Activated CD8-positive, alpha-beta memory T cell treated with anti-CD3 and anti-CD28 coated beads, Interleukin-2, amount 50 U/mL, for 48 hours (primary cell): ENCODE data around the gene PRDX4.
A peak's percentile ranks its signal among the peaks of the same experiment; 100 is the strongest.
"Not testable (repeated sequence)": the region's sequence is repeated elsewhere in the genome, so short reads cannot be mapped to it uniquely, and the experiment has no call there.

Source experiments
- DNase-seq: peaks from one replicate; pipeline ENCODE4 v3.0.0-alpha.2; 2020

PRDX4 gene

DNA sequence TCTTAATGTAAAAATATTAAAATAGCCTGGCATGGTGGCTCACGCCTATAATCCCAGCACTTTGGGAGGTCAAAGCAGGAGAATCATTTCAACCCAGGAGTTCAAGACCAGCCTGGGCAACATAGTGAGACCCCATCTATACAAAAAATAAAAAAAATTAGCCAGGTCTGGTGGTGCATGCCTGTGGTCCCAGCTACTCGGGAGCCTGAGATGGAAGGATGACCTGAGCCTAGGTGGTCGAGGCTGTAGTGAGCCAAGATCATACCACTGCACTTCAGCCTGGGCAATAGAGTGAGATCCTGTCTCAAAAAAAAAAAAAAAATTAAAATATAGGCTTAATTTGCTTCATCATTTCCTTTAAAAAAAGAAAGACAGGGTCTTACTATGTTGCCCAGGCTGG, 9.2 kb downstream of the PRDX4 start:
- DNase-seq = not testable (repeated sequence)

DNA sequence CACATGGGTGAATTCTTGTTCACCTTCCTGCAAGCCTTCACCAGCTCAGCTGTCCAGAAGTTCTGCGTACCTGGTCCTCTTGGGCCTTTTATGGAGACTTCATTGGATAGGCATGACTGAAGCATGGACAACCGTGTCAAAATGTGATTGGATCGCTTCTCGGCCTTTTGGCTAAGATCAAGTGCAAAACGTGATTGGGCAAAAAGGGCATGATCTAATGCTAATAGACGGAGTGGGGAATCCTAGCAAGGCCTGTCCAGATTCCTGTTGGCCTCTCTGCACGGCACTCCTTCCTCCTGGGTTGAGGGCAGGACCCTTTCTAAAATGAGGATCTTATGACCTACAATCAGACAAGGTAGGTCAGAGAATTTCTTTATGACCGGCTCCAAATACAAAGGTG, 24.9 kb downstream of the PRDX4 start:
- DNase-seq = no peak

DNA sequence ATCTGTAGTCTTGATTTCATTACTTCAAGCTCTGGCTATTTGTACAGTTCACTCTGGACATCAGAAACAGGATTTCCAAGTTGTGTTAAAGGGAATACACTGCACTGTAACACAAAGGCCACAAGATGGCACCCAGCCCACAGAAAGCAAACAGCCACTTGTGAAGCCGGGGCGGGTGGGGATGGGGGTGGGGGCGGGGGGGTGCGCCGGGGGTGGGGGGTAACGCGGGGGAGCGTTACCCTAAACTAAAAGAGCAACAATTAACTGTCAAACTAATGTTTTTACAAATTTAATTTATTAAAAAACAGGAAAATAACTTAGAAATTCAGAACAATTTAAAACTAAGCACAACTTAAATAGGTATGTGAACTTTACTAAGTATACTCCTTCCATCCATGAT, 27.3 kb downstream of the PRDX4 start:
- no peak for DNase-seq

DNA sequence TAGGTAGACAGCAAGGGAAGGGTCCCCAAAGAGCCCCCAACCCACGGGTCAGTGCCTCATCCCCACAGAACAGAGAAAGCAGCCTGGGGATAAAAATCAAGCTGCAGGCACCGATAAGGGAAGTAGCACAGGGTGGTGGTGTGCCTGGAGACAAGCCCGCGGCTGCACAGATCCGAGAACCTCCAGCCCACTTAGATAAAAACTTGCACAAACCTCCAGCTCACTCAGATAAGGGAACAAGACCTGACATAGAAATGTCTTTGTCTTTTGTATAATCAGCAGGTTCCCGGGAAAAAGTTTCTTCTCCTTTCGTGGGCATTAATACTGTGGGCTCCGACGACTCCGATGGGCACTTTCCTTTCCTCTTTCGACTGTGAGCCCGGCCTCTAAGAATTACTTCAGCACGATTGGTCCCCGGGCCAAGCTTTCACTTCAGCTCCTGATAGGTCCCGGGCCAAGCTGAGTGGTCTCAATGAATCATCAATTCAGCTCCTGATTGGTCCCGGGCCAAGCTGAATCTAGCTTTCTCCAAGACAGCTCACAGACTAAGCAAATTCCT, 32.4 kb downstream of the PRDX4 start:
- peak; percentile 53 for DNase-seq

DNA sequence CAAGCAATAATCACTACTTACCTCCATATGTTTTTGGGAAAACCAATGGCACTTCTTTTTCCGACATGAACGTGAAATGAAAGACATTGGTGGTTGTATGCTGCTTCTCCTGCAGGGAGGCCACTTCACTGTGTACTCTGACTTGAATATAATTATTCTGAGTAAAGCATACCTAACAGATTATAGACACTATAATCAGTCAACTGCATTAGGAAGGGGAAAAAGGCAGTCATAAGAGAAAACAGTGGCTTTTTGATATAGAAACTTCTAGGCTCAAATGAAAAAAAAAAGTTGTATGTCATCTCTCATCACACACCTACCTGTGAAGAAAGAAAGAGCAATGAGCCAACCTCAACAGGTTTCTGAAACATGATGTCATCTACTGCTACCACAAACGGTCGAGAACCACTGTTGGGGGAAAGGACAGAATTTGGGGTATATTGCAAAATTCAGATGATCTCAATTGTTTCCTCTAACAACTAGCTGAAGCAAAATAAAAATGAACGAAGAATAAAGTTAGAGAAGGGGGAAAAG, 37.4 kb downstream of the PRDX4 start:
- DNase-seq = no peak

DNA sequence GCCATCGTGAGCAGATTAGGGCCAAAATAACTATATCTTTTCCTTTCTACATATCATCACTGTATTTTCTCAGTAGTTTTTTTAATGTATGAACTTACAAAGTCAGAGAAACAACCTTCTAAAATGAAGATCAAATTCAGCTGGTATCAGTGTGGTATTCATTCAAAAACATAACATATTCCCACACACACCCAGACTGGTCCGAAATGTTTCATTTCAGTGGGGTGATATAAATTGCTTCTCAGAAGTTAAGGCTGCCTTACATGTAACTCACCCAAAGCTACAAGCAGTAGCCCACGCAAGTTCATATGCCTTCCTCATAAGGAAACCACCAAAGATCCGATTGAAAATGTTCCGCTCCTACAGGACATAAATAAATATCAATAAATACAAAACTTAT, 37.9 kb downstream of the PRDX4 start:
- DNase-seq = no peak

DNA sequence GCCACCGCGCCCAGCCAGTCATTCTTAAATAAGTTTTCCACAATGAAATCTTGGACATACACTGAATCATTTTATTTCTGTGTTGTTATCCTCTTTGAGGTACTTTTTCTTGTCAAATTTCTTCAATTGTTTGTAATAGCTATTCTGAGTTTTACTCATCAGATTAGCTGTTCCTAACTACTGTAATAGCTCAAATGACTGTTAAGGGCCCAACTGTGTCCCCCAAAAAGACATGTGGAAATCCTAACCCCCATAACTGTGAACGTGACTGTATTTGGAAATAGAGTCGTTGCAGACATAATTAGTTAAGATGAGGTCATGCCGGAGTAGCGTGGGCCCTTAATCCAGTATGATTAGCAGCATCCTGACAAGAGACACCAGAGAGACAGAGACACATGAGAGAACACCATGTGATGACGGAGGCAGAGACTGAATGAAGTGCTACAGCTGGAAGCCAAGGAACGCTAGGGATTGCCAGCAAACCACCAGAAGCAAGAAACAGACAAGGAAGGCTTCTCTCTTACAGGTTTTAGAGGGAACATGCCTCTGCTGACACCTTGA, 52.9 kb downstream of the PRDX4 start:
- DNase-seq = no peak

DNA sequence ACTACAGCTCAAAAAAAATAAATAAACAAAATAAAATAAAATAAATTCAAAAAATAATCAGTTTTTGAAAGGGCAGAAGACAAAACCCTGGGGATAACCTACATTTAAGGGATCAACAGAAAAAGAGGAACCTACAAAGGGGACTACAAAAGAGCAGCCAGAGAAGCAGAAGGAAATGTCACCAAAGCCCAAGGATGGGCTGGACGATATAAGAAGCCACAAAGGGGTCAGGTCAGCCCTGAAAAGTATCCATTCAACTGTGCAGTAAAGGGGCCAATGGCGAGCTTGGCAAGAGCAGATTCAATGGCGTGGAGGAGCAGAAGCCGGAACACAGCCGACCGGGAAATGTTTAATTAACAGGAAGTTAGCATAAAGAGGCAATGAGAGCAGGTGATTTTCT, 58.9 kb downstream of the PRDX4 start:
- DNase-seq = no peak

DNA sequence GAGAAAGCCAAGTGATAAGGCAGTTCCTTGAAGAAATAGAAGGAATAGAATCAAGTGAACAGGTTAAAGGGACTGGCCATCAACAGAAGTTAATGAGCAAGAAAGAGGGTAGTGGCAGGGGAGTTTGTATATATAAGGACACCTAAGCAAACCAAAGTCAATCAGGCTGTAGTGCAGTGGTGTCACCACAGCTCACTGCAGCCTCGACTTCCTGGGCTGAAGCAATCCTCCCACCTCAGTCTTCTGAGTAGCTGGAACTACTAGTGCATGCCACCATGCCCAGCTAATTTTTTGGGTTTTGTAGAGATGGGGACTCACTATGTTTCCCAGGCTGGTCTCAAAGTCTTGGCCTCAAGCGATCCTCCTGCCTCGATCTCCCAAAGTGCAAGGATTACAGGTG, 59.9 kb downstream of the PRDX4 start:
- no peak for DNase-seq

DNA sequence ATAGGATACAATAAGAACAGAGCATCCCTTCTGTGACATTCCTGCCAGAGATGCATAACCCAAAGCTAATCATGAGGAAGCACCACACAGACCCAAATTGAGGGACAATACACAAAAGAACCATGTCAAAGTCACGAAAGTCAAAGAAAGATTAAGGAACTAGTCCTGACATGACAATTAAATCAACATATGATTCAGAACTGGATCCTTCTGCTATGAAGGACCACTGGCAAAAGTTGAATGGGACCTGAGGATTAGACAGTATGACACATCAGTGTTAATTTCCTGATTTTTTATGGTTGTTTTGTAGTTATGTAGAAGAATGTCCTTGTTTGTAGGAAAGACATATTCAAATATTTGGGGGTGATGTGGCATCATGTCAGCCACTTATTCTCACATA, 61.9 kb downstream of the PRDX4 start:
- DNase-seq = no peak

DNA sequence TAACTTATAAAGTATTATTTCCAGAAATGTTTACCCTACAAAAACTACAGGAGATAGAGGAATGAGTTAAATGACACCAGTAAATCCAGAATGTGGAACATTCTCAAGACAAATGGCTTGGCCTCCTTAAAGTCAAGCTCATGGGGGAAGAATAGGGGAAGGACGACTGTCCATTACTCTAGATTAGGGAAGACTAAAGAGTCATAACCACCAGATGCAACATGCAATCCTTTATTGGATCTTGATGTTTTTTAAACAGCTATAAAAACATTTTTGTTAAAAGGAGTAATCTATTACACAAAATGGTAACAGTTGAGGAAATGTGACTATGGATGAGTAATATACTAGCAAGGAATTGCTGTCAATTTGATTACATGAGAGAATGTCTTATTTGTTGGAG, 64.7 kb downstream of the PRDX4 start:
- no peak for DNase-seq

DNA sequence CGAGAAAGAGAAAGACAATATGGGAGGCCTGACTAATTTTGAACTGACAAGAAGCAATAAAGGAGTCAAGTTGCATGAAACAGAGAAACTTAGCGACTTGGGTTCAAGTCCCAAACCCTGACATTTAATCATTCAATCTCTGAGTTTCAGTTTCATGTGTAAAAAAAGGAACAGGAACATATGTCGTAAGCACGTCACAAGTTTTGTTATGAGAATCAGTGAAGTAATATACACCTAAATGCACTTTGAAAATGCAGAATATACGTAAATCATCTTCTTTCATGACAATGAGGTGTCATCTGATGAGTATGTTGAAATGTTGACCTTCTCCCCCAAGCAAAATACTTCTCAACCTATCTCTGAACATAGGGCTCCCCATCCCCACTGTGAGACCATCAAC, 65.4 kb downstream of the PRDX4 start:
- DNase-seq = no peak
